Lower lobe of right lung (tissue), 2 donors: ENCODE measurements around the gene MTTP. TPM values are rescaled to one million over a fixed set of nuclear protein-coding genes. Genes with fewer than 3 reads are reported as not detected.
A peak's percentile ranks its signal among the peaks of the same experiment; 100 is the strongest.

Experiments
- ATAC-seq, 2 donors: fragments of 200-7000 bp; cut with Tn5 transposase; one replicate each; pipeline ENCODE4 v1.9.1; 2020 to 2022; ENCODE audit warnings: mild to moderate bottlenecking in 2 of 2, moderate library complexity in 2 of 2
- DNase-seq: peaks from one replicate; pipeline ENCODE4 v3.0.0-alpha.2; 2020
- H3K27ac ChIP-seq: fragments of 200-600 bp; one replicate; pipeline ENCODE4 v1.8.0; 2022
- H3K27me3 ChIP-seq: fragments of 200-600 bp; one replicate; pipeline ENCODE4 v1.8.0; 2022; ENCODE audit warnings: low read depth
- H3K36me3 ChIP-seq: fragments of 200-600 bp; one replicate; pipeline ENCODE4 v1.8.0; 2022; ENCODE audit warnings: mild to moderate bottlenecking
- H3K4me1 ChIP-seq: fragments of 200-600 bp; one replicate; pipeline ENCODE4 v1.8.0; 2022
- H3K4me3 ChIP-seq: fragments of 200-600 bp; one replicate; pipeline ENCODE4 v1.8.0; 2022; ENCODE audit warnings: mild to moderate bottlenecking
- H3K9me3 ChIP-seq: fragments of 200-600 bp; one replicate; pipeline ENCODE4 v1.8.0; 2022
- intact Hi-C: fragments of 100-400 bp; cut with DNase I; formaldehyde crosslinking; loops from one replicate; pipeline ENCODE4 v1.11.0; 2022
- total RNA-seq: library from RNA; stranded (reverse); fragmentation: NEBNext Ultra II Directional; extraction: Animal tissue kit (Norgen Biotek cat#: 25700); gene quantifications from one replicate; pipeline ENCODE4 v1.2.1, GENCODE V29; 2021
- TF ChIP-seq, protein P1 (sequence below): fragments of 200-600 bp; IDR thresholded peaks from one replicate; pipeline ENCODE4 v1.8.0; 2022; ENCODE audit warnings: antibody characterized with exemption, mild to moderate bottlenecking
- donor health status: DM: no; HTN: yes; CAD: no; lungs with severe emphysema.

The MTTP gene
- total RNA-seq, 1 donor from 2014 or later = 0.15 TPM

DNA sequence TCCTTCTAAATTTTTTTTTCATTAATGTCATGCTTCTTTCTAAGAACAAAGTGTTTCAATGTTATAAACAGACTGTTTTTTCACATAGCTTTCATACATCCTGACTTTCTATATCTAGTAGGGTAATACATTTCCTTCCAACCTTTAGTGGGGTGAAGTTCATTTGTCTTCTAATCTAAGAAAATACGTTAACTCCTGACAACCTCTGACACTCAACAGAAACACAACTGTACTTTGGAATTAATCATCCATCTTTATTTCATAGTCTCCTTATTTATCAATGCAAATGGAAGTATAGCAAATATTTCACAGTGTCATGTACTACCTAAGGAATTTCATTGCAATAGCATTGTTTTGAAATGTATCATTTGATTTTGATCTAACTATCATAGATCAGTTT is 2.7 kb upstream of the MTTP start:
- ATAC-seq = no peak
- TF ChIP-seq, protein P1, sequence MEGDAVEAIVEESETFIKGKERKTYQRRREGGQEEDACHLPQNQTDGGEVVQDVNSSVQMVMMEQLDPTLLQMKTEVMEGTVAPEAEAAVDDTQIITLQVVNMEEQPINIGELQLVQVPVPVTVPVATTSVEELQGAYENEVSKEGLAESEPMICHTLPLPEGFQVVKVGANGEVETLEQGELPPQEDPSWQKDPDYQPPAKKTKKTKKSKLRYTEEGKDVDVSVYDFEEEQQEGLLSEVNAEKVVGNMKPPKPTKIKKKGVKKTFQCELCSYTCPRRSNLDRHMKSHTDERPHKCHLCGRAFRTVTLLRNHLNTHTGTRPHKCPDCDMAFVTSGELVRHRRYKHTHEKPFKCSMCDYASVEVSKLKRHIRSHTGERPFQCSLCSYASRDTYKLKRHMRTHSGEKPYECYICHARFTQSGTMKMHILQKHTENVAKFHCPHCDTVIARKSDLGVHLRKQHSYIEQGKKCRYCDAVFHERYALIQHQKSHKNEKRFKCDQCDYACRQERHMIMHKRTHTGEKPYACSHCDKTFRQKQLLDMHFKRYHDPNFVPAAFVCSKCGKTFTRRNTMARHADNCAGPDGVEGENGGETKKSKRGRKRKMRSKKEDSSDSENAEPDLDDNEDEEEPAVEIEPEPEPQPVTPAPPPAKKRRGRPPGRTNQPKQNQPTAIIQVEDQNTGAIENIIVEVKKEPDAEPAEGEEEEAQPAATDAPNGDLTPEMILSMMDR = no peak
- Histone ChIP-seq H3K9me3 (no peaks in the 10 kb centered on the region), H3K36me3 (no peaks in the 10 kb centered on the region), H3K27me3 (no peaks in the 10 kb centered on the region), H3K4me1 (no peaks in the 10 kb centered on the region), H3K4me3 (no peak overlapping the region), H3K27ac (no peak overlapping the region)
- intact Hi-C loops = no loop called here
- no peak for DNase-seq

- peak; percentile 75 to 91 for ATAC-seq
Measured at GRCh38 chr4:99572527-99573240, 1.9 kb upstream of the MTTP start.

DNA sequence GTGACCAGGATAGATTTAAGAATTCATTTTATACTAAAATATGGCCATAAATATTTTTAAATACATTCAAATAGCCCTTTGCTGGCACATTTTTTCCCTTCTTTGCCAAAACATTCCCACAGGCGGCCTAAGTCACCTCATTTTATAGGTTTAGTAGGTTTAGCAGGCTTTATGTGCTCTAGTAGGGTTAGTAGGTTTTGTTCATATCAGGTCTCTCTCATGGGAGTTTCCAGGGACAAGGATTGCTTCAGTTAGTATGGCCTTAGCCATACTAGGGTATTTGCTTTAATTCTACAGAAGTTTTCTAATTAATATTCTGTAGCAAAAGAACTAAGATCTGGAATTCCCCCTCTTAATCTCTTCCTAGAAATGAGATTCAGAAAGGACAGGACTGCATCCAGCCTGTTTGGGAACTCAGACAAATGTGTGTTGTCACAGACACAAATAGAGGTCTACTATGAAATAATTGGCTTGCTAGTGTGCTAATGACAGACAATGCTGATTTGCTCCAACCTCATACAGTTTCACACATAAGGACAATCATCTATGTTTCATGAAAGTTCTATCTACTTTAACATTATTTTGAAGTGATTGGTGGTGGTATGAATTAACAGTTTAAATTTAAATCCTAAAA is 772 bp upstream of the MTTP start:
- no peak overlapping the region for H3K27ac ChIP-seq
- intact Hi-C loops = no loop called here
- no peaks in the 10 kb centered on the region for H3K27me3 ChIP-seq
- H3K36me3 ChIP-seq = no peaks in the 10 kb centered on the region
- no peak overlapping the region for H3K4me3 ChIP-seq
- no peaks in the 10 kb centered on the region for H3K4me1 ChIP-seq
- ATAC-seq = no peak
- H3K9me3 ChIP-seq = no peaks in the 10 kb centered on the region
- DNase-seq = no peak
- TF ChIP-seq, protein P1 = no peak

More at GRCh38 chr4:99572527-99573240, 1.9 kb upstream of the MTTP start:
- H3K27ac ChIP-seq = no peak overlapping the region
- no peaks in the 10 kb centered on the region for H3K4me1 ChIP-seq
- TF ChIP-seq, protein P1 = no peak
- H3K9me3 ChIP-seq = no peaks in the 10 kb centered on the region
- intact Hi-C loops = no loop called here
- no peak for DNase-seq
- no peaks in the 10 kb centered on the region for H3K36me3 ChIP-seq
- no peak overlapping the region for H3K4me3 ChIP-seq
- no peaks in the 10 kb centered on the region for H3K27me3 ChIP-seq

- TF ChIP-seq, protein P1 = no peak
- H3K4me1 ChIP-seq = no peaks in the 10 kb centered on the region
- no peaks in the 10 kb centered on the region for H3K27me3 ChIP-seq
- DNase-seq (no peak), ATAC-seq (no peak)
- H3K27ac ChIP-seq = no peak overlapping the region
- H3K4me3 ChIP-seq = no peak overlapping the region
- intact Hi-C loops = no loop called here
- no peaks in the 10 kb centered on the region for H3K36me3 ChIP-seq
- H3K9me3 ChIP-seq = no peaks in the 10 kb centered on the region
Measured at GRCh38 chr4:99578714-99579113, 4.1 kb downstream of the MTTP start.

DNA sequence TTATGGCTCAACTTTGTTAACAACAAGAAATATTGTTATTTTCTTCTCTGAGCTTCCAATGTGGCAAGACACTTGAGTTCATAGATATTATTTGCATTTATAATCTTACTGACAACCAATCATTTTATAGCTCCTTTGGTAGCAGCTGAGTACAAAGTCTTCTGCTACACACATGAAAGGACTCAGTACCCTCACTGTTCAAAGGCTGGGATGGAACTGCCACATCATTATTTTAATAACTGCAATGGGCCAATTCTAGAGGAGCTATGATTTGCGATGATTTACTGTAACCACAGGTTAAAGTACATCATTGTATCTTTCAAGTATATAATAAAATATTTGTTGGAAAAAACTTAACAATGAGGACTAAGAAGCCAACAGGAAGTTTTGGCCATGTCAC is 10.9 kb downstream of the MTTP start:
- DNase-seq = no peak
- intact Hi-C loops = no loop called here
- no peaks in the 10 kb centered on the region for H3K36me3 ChIP-seq
- no peak for ATAC-seq
- H3K9me3 ChIP-seq = no peaks in the 10 kb centered on the region
- H3K4me1 ChIP-seq = no peaks in the 10 kb centered on the region
- no peak overlapping the region for H3K27ac ChIP-seq
- TF ChIP-seq, protein P1 = no peak
- H3K27me3 ChIP-seq = no peaks in the 10 kb centered on the region
- no peak overlapping the region for H3K4me3 ChIP-seq
